Transverse colon (tissue), 4 donors: Measurements from ENCODE around the gene CFAP410. TPM values are rescaled to one million over a fixed set of nuclear protein-coding genes. Genes with fewer than 3 reads are reported as not detected.

Source experiments
- DNase-seq: peaks from one replicate; pipeline ENCODE4 v3.0.0-alpha.2; 2019
- H3K27ac ChIP-seq, 4 donors: fragments of 200-600 bp; sonication (generic); 2 replicates each; pipeline ENCODE4 v1.5.1; 2016 to 2018; ENCODE audit warnings: inconsistent platforms in 4 of 4
- H3K27me3 ChIP-seq: fragments of 200-600 bp; sonication (generic); 2 replicates; pipeline ENCODE4 v1.5.1; 2017; ENCODE audit warnings: inconsistent platforms
- H3K36me3 ChIP-seq, 4 donors: fragments of 200-600 bp; sonication (generic); 2 replicates each; pipeline ENCODE4 v1.5.1; 2017 to 2019; ENCODE audit warnings: inconsistent platforms in 4 of 4
- H3K4me1 ChIP-seq, 4 donors: fragments of 200-600 bp; sonication (generic); 2 replicates each; pipeline ENCODE4 v1.5.1; 2017 to 2020; ENCODE audit warnings: inconsistent platforms in 4 of 4
- H3K4me3 ChIP-seq, 4 donors: fragments of 200-600 bp; sonication (generic); 1 replicate in 1 of 4; 2 replicates in 3 of 4; pipeline versions ENCODE4 v1.5.1 to v1.6.1; 2017 to 2019; ENCODE audit warnings: inconsistent platforms in 4 of 4
- H3K9me3 ChIP-seq, 2 donors: fragments of 200-600 bp; sonication (generic); 2 replicates each; pipeline ENCODE4 v1.5.1; 2017 to 2019; ENCODE audit warnings: inconsistent platforms in 2 of 2
- EP300 ChIP-seq: sonication (generic); formaldehyde crosslinking; IDR thresholded peaks from one replicate; pipeline ENCODE4 v1.6.1; 2017; ENCODE audit warnings: antibody characterized with exemption, low read depth
- POLR2A ChIP-seq: fragments of 450-650 bp; IDR thresholded peaks from one replicate; pipeline ENCODE4 v1.6.1; 2016; ENCODE audit warnings: antibody characterized with exemption, mild to moderate bottlenecking, moderate library complexity
- POLR2AphosphoS5 ChIP-seq, 3 donors: sonication (generic); formaldehyde crosslinking; IDR thresholded peaks; one replicate each; pipeline ENCODE4 v1.6.1; 2016; ENCODE audit warnings: antibody characterized with exemption in 3 of 3
- WGBS, 2 donors: methylation state at CpG; one replicate each; pipeline ENCODE4 v1.1.5; 2018; ENCODE audit warnings: low coverage in 1 of 2; 5-methylcytosine and 5-hydroxymethylcytosine counted together
- in situ Hi-C, 4 donors: fragments of 200-750 bp; cut with MboI; loops; one replicate each; pipeline versions ENCODE4 v1.15.0 to v1.15.1; 2017; ENCODE audit warnings: low sequenced_read_pairs in 3 of 4, low pct_ligation_motif_present in 1 of 4, low pct_unique_long_range_greater_than_20kb in 1 of 4
- intact Hi-C: fragments of 100-400 bp; cut with DNase I; formaldehyde crosslinking; loops from one replicate; pipeline ENCODE4 v1.15.1; 2023; ENCODE audit warnings: low total_unique reads
- total RNA-seq, 4 donors: library from RNA; depleted of rRNA; stranded (reverse); fragments of >200 nt; gene quantifications; one replicate each; pipeline ENCODE4 v1.1.0, GENCODE V29; 2016
- TF ChIP-seq, protein P1 (sequence below), 5 experiments: fragments of 200-600 bp in 3 of 5; fragments of 450-650 bp in 2 of 5; sonication (generic) in 3 of 5; IDR thresholded peaks; 1 replicate in 2 of 5; 2 replicates in 3 of 5; pipeline ENCODE4 v1.5.1; 2016 to 2017; ENCODE audit warnings: antibody characterized with exemption in 5 of 5, inconsistent platforms in 3 of 5, mild to moderate bottlenecking in 2 of 5, moderate library complexity in 1 of 5

The CFAP410 gene
- total RNA-seq, 4 donors from 2014 or later: 17.2 to 41.3 (median 32.2) TPM

DNA sequence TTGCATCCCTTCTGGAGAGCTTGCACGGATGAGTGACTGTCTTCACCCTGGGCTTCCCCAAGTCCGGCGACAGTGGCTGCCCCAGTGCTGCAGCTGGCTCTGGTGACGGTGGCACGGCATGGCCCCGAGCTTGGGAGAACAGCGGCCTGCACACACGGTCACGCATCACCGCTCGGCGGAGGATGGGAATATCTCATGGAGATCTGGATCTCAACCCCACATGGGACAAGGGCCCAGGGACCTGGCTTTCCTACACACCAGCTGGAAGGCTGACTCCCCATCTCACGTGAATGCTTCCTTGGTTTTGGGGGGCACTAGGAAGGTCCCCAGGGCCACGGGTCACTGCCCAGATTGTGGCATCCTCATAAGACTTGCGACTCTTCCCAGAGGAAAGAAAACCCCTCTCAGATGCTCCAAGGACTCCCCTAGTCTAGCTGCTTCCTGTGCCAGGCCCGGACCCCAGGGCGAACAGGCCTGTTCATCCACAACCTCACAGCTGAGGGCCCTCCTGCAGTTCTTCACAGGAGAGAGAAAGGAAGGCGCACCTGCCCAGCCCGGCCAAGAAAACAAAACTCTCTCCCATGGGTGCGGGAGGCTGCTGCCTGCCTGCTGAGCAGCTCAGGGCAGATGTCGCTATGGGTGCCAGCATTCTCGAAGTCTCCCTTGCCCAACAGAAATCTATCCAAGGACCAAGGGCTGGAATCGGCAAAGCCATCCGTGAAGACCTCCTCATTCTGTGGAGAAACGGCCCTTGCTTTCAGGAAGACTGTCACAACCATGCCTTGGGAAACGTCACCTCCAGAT is 9.9 kb downstream of the CFAP410 start:
- 60% methylated on average over 26 of the region's 26 CpGs; no CpG with 5 or more reads in 1 of the 2 donors for WGBS, 2 donors
- Histone ChIP-seq H3K4me3 (no peak overlapping the region), H3K27me3 (no peaks in the 10 kb centered on the region), H3K27ac (no peak overlapping the region), H3K4me1 (no peaks in the 10 kb centered on the region), H3K36me3 (peaks cover 0 to 7% (median 0%) of the 10 kb centered on the region in 4 donors), H3K9me3 (no peaks in the 10 kb centered on the region)
- in situ Hi-C loops: no loop called here
- TF ChIP-seq EP300 (no peak), POLR2AphosphoS5 (IDR thresholded peaks at IDR 0.05) (peak in 1 of 3 donors; percentile 31), POLR2A (peak; percentile 29)
- TF ChIP-seq, protein P1, sequence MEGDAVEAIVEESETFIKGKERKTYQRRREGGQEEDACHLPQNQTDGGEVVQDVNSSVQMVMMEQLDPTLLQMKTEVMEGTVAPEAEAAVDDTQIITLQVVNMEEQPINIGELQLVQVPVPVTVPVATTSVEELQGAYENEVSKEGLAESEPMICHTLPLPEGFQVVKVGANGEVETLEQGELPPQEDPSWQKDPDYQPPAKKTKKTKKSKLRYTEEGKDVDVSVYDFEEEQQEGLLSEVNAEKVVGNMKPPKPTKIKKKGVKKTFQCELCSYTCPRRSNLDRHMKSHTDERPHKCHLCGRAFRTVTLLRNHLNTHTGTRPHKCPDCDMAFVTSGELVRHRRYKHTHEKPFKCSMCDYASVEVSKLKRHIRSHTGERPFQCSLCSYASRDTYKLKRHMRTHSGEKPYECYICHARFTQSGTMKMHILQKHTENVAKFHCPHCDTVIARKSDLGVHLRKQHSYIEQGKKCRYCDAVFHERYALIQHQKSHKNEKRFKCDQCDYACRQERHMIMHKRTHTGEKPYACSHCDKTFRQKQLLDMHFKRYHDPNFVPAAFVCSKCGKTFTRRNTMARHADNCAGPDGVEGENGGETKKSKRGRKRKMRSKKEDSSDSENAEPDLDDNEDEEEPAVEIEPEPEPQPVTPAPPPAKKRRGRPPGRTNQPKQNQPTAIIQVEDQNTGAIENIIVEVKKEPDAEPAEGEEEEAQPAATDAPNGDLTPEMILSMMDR (IDR thresholded peaks at IDR 0.05): no peak
- DNase-seq: no peak
- intact Hi-C loops: no loop called here

DNA sequence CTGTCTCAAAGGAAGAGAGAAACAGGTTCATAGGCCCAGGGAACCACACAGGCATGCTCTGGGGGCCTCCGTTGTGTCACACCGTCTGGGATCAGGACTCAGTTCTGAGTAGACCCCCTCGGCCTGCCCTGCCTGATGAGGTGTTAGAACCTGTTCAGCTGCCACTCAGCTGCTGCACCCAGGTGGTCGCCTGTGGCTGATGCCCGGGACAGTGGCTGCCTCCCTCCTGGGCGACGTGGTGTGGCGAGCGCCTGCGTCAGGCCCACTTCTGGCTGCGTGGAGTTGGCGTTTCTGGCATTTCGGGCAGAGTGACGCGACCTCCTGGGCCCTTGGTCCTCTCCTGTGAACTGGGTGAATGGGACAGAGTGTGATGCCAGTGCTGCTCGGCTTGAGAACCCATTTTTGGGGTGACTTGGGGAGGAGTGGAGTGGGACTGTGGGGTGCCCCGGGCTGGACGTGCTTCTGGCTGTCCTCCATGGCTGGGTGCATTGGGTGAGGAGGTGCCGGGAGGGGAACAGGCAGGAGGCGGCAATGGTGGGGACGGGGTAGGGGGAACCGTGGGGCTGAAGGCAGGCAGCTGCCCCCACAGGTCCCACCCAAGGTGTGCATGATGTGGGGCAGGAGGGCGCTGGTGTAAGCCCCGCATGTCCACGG is 10.8 kb downstream of the CFAP410 start:
- H3K4me1 ChIP-seq: no peaks in the 10 kb centered on the region
- in situ Hi-C loops: no loop called here
- TF ChIP-seq, protein P1 (IDR thresholded peaks at IDR 0.05): no peak
- no peak for TF ChIP-seq EP300
- TF ChIP-seq POLR2AphosphoS5 (IDR thresholded peaks at IDR 0.05): no peak
- no peak for TF ChIP-seq POLR2A
- H3K36me3 ChIP-seq: peaks cover 0 to 14% (median 0%) of the 10 kb centered on the region in 4 donors
- H3K4me3 ChIP-seq: no peak overlapping the region
- no peaks in the 10 kb centered on the region for H3K27me3 ChIP-seq
- no peaks in the 10 kb centered on the region for H3K9me3 ChIP-seq
- no peak overlapping the region for H3K27ac ChIP-seq
- intact Hi-C loops: no loop called here
- no peak for DNase-seq
- 20 to 75% methylated on average over 1 to 23 of the region's 25 CpGs for WGBS, 2 donors

DNA sequence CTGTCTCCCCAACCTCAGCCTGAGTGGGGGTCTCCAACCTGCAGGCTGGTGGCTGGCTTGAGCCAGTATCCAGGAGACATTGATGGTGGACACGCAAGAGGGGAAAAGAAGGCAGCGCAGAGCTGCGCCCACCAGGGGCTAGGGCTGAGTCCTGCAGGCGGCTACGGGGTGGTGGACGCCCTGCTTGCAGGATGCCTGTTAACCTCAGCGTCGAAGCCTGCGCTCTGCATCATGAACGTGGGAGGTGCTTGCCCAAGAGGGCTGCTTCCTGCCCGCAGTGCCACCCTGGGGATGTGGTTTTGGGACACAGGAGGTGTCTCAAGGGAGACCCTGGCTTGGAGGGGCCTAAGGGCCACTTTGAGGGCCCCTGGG is 11.6 kb downstream of the CFAP410 start:
- in situ Hi-C loops (no loop called here), intact Hi-C loops (no loop called here)
- DNase-seq: no peak
- WGBS, 2 donors: 70 to 85% methylated on average over 2 to 11 of the region's 11 CpGs
- Histone ChIP-seq H3K4me1 (no peaks in the 10 kb centered on the region), H3K4me3 (no peak overlapping the region), H3K36me3 (peaks cover 0 to 15% (median 0%) of the 10 kb centered on the region in 4 donors), H3K9me3 (no peaks in the 10 kb centered on the region), H3K27me3 (no peaks in the 10 kb centered on the region), H3K27ac (no peak overlapping the region)
- TF ChIP-seq POLR2A (no peak), POLR2AphosphoS5 (IDR thresholded peaks at IDR 0.05) (peak in 1 of 3 donors; percentile 17), EP300 (no peak)
- TF ChIP-seq, protein P1 (IDR thresholded peaks at IDR 0.05): no peak

DNA sequence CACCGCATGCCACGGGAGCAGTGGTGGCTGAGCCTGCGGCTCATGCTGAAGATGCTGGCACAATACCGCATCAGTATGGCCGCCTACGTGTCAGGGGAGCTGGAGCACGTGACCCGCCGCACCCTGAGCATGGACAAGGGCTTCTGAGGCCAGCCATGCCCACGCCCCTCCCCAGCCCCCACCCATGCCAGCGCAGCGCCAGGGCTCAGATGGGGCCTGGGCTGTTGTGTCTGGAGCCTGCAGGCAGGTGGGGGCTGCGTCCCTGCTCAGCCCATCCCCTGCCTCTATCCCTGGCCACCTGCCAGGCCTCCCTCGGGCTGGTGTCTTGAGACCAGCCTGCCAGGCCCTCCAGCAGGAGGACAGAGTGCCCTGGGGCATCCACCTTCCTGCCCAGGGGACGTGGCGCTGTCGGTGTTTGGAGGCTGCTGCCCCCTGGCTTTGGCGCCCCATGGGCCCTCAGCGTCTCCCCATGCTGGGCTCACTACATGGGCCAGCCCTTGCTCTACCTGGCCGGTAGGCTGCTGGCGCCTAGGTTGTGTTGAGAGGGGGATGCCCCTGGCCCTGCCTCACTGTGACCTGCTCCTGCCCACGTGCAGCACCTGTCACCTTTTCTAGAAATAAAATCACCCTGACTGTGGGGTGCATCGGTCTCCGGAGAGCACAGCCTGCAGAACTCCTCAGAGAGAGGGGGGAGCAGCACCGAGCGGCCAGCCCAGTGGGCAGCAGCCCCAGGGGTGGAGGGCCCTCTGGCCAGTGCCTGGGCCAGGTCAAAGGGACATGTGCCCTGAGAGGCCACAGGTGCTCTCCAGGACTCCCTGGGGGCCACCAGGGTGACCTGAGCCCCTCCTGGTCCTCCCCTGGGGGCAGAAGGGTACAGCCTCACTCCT is 12.2 kb downstream of the CFAP410 start:
- TF ChIP-seq POLR2AphosphoS5 (IDR thresholded peaks at IDR 0.05) (no peak), POLR2A (no peak), EP300 (no peak)
- TF ChIP-seq, protein P1 (IDR thresholded peaks at IDR 0.05): no peak
- Histone ChIP-seq H3K4me1 (no peaks in the 10 kb centered on the region), H3K27me3 (no peaks in the 10 kb centered on the region), H3K4me3 (no peak overlapping the region), H3K9me3 (no peaks in the 10 kb centered on the region), H3K36me3 (peaks cover 0 to 21% (median 0%) of the 10 kb centered on the region in 4 donors), H3K27ac (no peak overlapping the region)
- no peak for DNase-seq
- intact Hi-C loops (no loop called here), in situ Hi-C loops (no loop called here)
- 89% methylated on average over 22 of the region's 26 CpGs; no CpG with 5 or more reads in 1 of the 2 donors for WGBS, 2 donors
